ENCODE measurements around the gene ADGRF5.
"Not testable (repeated sequence)": the region's sequence is repeated elsewhere in the genome, so short reads cannot be mapped to it uniquely, and the experiment has no call there.

ADGRF5 gene

GRCh38 chr6:46891252-46891795 lies 30.4 kb downstream of the ADGRF5 start:
- peaks cover 3% of the 10 kb centered on the region for H3K27me3 Mint-ChIP-seq
- H3K27ac Mint-ChIP-seq = no peak overlapping the region
- no peaks in the 10 kb centered on the region for H3K4me1 Mint-ChIP-seq (ENCODE audit: low read depth)
- H3K36me3 Mint-ChIP-seq = no peaks in the 10 kb centered on the region
- H3K4me3 Mint-ChIP-seq = no peak overlapping the region
- no peaks in the 10 kb centered on the region for H3K9me3 Mint-ChIP-seq (ENCODE audit: low read depth)

DNA sequence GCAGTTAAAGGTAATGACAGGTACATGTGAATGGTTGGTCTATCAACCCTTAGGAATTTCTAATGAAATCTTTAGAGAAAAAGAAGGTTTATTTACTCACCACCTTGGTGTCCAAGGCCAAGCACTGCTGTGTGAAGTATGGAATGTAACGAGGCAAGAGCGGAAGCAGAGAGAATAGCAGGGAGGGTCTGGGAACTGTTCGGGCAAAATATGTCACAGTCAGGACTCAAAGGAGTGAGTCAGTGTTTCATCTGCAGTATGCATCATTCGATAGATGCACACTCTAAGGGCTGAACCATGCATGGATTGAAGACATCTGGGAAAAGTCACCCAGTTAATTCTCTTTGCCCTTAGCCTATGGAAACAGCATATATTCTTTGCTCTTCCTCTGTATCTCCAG lies 33.2 kb downstream of the ADGRF5 start:
- Mint-ChIP-seq H3K4me1 (ENCODE audit: low read depth) (no peaks in the 10 kb centered on the region), H3K36me3 (no peaks in the 10 kb centered on the region), H3K4me3 (no peak overlapping the region), H3K9me3 (ENCODE audit: low read depth) (no peaks in the 10 kb centered on the region), H3K27me3 (peaks cover 3% of the 10 kb centered on the region), H3K27ac (no peak overlapping the region)

DNA sequence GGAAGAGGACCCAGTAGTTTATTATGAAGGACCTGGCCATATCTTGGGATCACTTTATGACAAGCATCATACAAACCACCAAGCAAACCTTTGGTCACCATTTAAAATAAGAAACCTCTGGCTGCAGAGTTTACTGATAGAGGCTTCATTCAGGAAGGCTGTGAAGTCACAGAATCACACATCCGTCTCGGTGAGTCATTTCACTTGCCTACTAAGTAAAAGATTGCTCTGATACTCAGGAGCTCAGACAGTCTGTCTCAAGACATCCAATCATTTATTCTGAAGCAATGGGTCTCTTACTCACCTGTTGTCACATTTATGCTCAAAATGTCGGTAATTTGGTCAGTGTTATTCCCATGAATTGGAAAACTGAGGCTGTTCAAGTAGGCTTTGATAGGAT lies 33.7 kb downstream of the ADGRF5 start:
- no peaks in the 10 kb centered on the region for H3K36me3 Mint-ChIP-seq
- H3K4me1 Mint-ChIP-seq (ENCODE audit: low read depth) = no peaks in the 10 kb centered on the region
- H3K27ac Mint-ChIP-seq = no peak overlapping the region
- peaks cover 3% of the 10 kb centered on the region for H3K27me3 Mint-ChIP-seq
- H3K4me3 Mint-ChIP-seq = no peak overlapping the region
- no peaks in the 10 kb centered on the region for H3K9me3 Mint-ChIP-seq (ENCODE audit: low read depth)

DNA sequence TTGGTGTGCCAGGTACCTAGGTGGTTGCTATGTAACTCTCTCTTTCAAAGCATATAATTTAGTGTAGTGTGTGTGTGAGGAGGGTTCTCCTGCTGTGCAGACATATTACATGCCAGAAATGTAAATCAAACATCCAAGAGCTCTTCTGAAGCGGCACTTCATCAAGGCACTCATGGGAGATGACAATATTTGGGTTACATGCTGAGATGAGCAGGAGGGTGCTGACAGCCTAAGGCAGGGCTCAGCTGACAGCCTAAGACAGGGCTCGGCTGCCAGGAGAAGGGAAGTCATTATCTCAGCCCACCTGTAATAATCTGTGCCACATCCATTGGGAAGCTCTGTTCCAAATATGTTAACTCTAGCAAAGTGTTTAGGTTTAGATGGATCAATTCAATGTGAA lies 39.1 kb downstream of the ADGRF5 start:
- no peak overlapping the region for H3K27ac Mint-ChIP-seq
- no peaks in the 10 kb centered on the region for H3K4me1 Mint-ChIP-seq (ENCODE audit: low read depth)
- no peaks in the 10 kb centered on the region for H3K9me3 Mint-ChIP-seq (ENCODE audit: low read depth)

DNA sequence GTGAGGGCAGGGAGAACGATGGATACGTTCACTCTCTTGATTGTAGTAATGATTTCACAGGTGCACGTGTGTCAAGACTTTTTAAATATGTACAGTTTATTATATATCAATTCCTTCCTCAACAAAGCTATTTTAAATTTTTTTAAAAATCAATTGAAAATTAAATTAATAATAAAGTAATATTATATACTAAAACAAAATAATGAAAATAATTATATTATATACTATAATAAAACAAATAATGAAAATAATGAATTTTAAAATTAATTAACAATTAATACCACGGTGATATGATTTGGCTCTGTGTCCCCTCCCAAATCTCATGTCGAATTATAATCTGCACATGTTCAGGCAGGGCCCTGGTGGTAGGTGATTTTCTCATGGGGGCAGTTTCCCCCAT lies 42.7 kb downstream of the ADGRF5 start:
- Mint-ChIP-seq H3K4me3 (no peak overlapping the region), H3K36me3 (no peaks in the 10 kb centered on the region), H3K27me3 (peaks cover 12% of the 10 kb centered on the region), H3K4me1 (ENCODE audit: low read depth) (no peaks in the 10 kb centered on the region), H3K9me3 (ENCODE audit: low read depth) (no peaks in the 10 kb centered on the region), H3K27ac (no peak overlapping the region)

More for the DNA sequence above, 39.1 kb downstream of the ADGRF5 start:
- Mint-ChIP-seq H3K27me3 (peaks cover 6% of the 10 kb centered on the region), H3K36me3 (no peaks in the 10 kb centered on the region), H3K4me3 (no peak overlapping the region)

DNA sequence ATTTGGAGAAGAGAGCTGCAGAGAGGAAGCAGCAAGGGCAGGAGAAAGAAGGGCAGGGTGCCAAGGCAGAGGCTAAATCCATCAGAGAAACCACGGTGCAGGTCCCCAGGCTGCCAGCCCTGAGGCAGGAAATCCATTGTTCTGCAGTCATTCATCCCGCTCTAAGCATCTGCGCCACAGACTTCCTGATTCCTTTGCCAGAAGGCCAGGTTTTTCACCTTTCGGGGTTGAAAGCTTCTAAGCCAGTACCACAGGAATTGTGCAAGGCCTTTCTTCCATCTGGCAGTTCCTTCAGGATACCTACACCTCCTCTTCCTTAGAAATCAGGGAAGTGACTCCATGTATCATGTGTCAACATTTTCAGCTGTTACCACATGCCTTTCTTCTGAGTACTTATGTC lies 45.6 kb downstream of the ADGRF5 start:
- no peak overlapping the region for H3K27ac Mint-ChIP-seq
- no peak overlapping the region for H3K4me3 Mint-ChIP-seq
- no peaks in the 10 kb centered on the region for H3K4me1 Mint-ChIP-seq (ENCODE audit: low read depth)
- H3K36me3 Mint-ChIP-seq = no peaks in the 10 kb centered on the region
- no peaks in the 10 kb centered on the region for H3K9me3 Mint-ChIP-seq (ENCODE audit: low read depth)
- peaks cover 16% of the 10 kb centered on the region for H3K27me3 Mint-ChIP-seq

GRCh38 chr6:46867411-46867810 lies 54.3 kb downstream of the ADGRF5 start:
- Mint-ChIP-seq H3K27me3 (peaks cover 14% of the 10 kb centered on the region), H3K36me3 (no peaks in the 10 kb centered on the region), H3K27ac (no peak overlapping the region), H3K9me3 (ENCODE audit: low read depth) (no peaks in the 10 kb centered on the region), H3K4me3 (no peak overlapping the region), H3K4me1 (ENCODE audit: low read depth) (no peaks in the 10 kb centered on the region)

DNA sequence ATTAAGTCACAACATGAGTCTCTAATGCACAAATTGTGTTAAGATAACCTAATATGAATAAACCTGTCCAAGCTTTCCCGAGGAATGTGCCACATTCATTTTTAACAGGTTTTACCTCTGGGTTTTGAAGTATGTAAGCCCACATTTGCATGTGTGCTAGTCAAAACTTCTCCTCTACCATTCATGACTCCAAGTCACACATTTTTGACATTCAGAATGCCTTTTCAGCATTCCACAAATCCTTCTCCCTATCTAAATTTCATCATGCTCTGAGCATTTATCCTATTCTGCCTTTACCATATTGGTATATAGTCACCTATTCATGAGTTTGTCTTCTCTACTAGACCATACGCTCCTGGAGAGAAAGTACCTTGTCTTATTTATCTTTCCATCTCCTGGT lies 56.5 kb downstream of the ADGRF5 start:
- Mint-ChIP-seq H3K4me3 (no peak overlapping the region), H3K4me1 (ENCODE audit: low read depth) (no peaks in the 10 kb centered on the region), H3K36me3 (no peaks in the 10 kb centered on the region), H3K9me3 (ENCODE audit: low read depth) (no peaks in the 10 kb centered on the region), H3K27ac (no peak overlapping the region), H3K27me3 (peaks cover 7% of the 10 kb centered on the region)

DNA sequence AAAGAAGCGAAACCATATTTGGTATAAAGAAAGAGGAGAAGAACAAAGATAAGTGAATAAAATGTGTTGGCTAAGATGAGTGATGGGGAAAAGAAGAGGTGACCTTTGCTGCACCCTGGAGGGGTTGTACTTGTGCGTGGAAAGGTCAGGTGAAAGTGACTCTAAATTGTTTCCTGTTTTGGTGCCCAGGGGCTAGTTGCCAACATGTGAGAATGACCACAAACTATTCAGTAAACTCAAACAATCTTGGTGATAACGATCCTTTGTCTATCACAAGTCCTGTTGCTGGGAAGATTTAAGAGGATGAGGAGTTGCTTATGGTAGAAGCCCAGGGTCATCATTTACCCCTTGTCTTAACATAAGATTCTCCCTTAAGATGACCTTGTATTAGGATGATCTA lies 57.9 kb downstream of the ADGRF5 start:
- Mint-ChIP-seq H3K27ac (no peak overlapping the region), H3K9me3 (ENCODE audit: low read depth) (no peaks in the 10 kb centered on the region), H3K4me1 (ENCODE audit: low read depth) (no peaks in the 10 kb centered on the region), H3K4me3 (no peak overlapping the region), H3K36me3 (no peaks in the 10 kb centered on the region), H3K27me3 (peaks cover 7% of the 10 kb centered on the region)

GRCh38 chr6:46862381-46862780 lies 59.4 kb downstream of the ADGRF5 start:
- H3K27me3 Mint-ChIP-seq = peaks cover 7% of the 10 kb centered on the region
- H3K4me1 Mint-ChIP-seq (ENCODE audit: low read depth) = no peaks in the 10 kb centered on the region
- H3K4me3 Mint-ChIP-seq = no peak overlapping the region
- H3K36me3 Mint-ChIP-seq = no peaks in the 10 kb centered on the region
- no peaks in the 10 kb centered on the region for H3K9me3 Mint-ChIP-seq (ENCODE audit: low read depth)
- no peak overlapping the region for H3K27ac Mint-ChIP-seq

DNA sequence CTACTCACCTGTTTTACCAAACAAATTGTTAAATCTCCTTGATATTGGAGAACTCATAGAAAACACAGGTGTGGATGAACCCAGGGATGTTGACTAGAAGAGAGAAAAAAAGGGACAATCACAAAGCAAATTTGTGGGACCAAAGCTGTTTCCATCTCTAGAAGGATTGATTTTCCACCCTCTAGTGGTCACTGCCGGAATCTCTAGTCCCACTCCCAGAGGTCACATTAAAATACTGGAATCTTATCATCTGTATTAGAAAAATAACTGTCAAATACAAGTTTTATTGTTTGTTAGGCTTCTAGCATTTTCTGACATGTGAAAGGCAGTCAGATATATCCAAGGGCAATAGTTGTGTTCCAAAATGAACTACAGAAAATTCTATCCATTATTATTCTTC lies 65.8 kb downstream of the ADGRF5 start:
- not testable (repeated sequence) for H3K27me3 Mint-ChIP-seq; H3K9me3 Mint-ChIP-seq (ENCODE audit: low read depth); H3K4me3 Mint-ChIP-seq; H3K36me3 Mint-ChIP-seq; H3K4me1 Mint-ChIP-seq (ENCODE audit: low read depth); H3K27ac Mint-ChIP-seq

DNA sequence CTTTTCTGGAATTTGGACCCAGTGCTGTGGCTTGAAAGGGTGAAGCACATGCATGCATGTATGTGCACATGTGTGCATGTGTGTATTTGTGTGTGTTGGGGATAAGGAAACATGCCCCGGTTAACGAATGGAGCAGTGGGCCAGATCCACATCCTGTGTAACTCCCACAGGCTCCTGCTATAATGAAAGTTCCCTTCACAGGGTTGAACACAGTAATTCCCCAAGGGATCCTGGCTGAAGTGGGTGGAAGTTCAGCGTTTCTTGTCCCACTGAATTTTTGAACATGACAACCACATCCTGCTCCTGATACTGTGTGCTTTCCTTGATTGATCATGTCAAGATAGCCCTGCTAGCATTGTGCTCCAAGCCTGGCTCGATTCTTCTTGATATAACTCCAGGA lies 70.2 kb downstream of the ADGRF5 start:
- H3K27me3 Mint-ChIP-seq = peaks cover 16% of the 10 kb centered on the region
- H3K27ac Mint-ChIP-seq, H3K36me3 Mint-ChIP-seq: not testable (repeated sequence)

DNA sequence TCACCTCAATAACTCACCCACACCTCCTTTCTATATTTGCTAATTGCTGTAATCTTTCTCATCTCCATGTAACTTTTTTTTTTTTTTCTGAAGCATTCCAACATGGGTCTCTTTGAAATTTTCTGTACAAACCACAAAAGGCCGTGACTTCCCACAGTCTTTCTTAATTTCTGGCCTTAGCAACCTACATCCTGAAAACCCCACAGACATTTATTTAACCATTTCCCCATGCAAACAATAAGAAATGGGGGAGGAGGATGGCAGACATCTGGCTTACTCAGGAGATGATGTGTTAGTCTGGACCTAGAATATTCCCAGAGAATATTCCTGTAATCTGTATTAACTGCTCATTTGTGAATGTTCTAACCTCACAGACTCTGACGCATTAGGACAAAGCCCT lies 70.9 kb downstream of the ADGRF5 start:
- Mint-ChIP-seq H3K4me1 (ENCODE audit: low read depth) (peaks cover 4% of the 10 kb centered on the region), H3K4me3 (no peak overlapping the region), H3K27ac (no peak overlapping the region), H3K36me3 (no peaks in the 10 kb centered on the region), H3K9me3 (ENCODE audit: low read depth) (no peaks in the 10 kb centered on the region), H3K27me3 (peaks cover 16% of the 10 kb centered on the region)

More for the DNA sequence above, 70.2 kb downstream of the ADGRF5 start:
- not testable (repeated sequence) for H3K9me3 Mint-ChIP-seq (ENCODE audit: low read depth); H3K4me1 Mint-ChIP-seq (ENCODE audit: low read depth); H3K4me3 Mint-ChIP-seq

- Mint-ChIP-seq H3K9me3 (ENCODE audit: low read depth) (no peaks in the 10 kb centered on the region), H3K36me3 (no peaks in the 10 kb centered on the region), H3K27me3 (peaks cover 16% of the 10 kb centered on the region), H3K4me3 (no peak overlapping the region), H3K27ac (no peak overlapping the region), H3K4me1 (ENCODE audit: low read depth) (peaks cover 4% of the 10 kb centered on the region)
Observed at GRCh38 chr6:46849361-46849690, 72.4 kb downstream of the ADGRF5 start.

DNA sequence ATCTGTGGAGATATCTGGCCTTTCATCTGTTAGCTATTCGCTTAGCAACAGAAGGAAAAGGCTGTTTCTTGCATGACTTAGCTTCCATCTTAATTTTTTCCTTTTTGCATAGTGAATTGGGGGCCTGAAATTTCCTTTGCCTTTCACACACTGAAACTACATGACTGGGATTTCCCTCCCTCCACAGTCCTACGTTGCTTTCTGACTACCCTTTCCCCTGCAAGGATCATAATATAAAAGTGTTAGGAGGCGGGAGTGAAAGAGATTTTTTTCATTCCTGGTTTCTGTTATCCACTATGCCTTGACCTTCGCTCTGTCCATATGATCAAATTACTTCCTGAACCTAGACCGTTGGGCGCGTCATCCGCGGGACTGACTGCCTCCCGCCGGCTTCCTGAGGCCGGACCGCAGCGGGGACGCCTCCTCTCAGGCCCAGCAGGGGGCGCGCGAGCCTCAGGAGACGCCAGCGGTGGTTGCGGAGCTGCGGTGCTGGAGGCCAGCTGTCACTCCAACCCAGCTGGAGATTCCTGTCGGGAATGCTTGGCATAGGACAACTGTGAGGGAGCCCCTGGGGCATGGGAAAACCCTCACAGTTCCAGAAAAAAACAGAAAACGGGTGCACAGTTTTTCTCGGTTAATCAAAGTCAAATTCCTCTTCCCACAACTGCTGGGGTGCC lies 72.9 kb downstream of the ADGRF5 start:
- peaks cover 14% of the 10 kb centered on the region for H3K27me3 Mint-ChIP-seq
- no peaks in the 10 kb centered on the region for H3K9me3 Mint-ChIP-seq (ENCODE audit: low read depth)
- peak overlapping the region; percentile 30 for H3K4me3 Mint-ChIP-seq
- no peaks in the 10 kb centered on the region for H3K36me3 Mint-ChIP-seq
- H3K4me1 Mint-ChIP-seq (ENCODE audit: low read depth) = peaks cover 4% of the 10 kb centered on the region
- H3K27ac Mint-ChIP-seq = no peak overlapping the region

- Mint-ChIP-seq H3K27ac (no peak overlapping the region), H3K4me3 (no peak overlapping the region), H3K27me3 (peaks cover 12% of the 10 kb centered on the region), H3K36me3 (no peaks in the 10 kb centered on the region), H3K4me1 (ENCODE audit: low read depth) (peaks cover 4% of the 10 kb centered on the region), H3K9me3 (ENCODE audit: low read depth) (peaks cover 13% of the 10 kb centered on the region)
Observed at GRCh38 chr6:46845126-46845525, 76.6 kb downstream of the ADGRF5 start.
